Activated T-helper 2 cell treated with anti-CD3 and anti-CD28 coated beads, Interferon-gamma antibody, Interleukin-2, Interleukin-4, amounts not matched to agents 10 μg/mL and 5 μg/mL and 100 μg/mL, durations not matched to agents 14 hours and 24 hours and 36 hours (primary cell): ENCODE data around the gene CA10. TPM values are rescaled to one million over a fixed set of nuclear protein-coding genes. Genes with fewer than 3 reads are reported as not detected.

Source experiments
- DNase-seq: peaks from one replicate; pipeline ENCODE4 v3.0.0; 2021; ENCODE audit warnings: low spot score
- H3K27ac Mint-ChIP-seq: one replicate; pipeline ENCODE4 v1.8.0; 2021; ENCODE audit warnings: mixed read lengths
- H3K27me3 Mint-ChIP-seq: one replicate; pipeline ENCODE4 v1.8.0; 2021; ENCODE audit warnings: low read depth, mixed read lengths
- H3K36me3 Mint-ChIP-seq: one replicate; pipeline ENCODE4 v1.8.0; 2021; ENCODE audit warnings: low read depth, mixed read lengths
- H3K4me1 Mint-ChIP-seq: one replicate; pipeline ENCODE4 v1.8.0; 2021; ENCODE audit warnings: low read depth, mixed read lengths
- H3K4me3 Mint-ChIP-seq: one replicate; pipeline ENCODE4 v1.8.0; 2021; ENCODE audit warnings: low read depth, mild to moderate bottlenecking, moderate library complexity, mixed read lengths
- H3K9me3 Mint-ChIP-seq: one replicate; pipeline ENCODE4 v1.8.0; 2021; ENCODE audit warnings: mixed read lengths
- intact Hi-C: fragments of 100-400 bp; cut with micrococcal nuclease; formaldehyde crosslinking; loops from one replicate; pipeline ENCODE4 v1.15.1; 2023
- total RNA-seq: library from RNA; stranded (reverse); gene quantifications from 2 replicates; pipeline ENCODE4 v1.2.3, GENCODE V29; 2022

CA10 gene
- total RNA-seq, 1 donor from 2014 or later: 0.32 TPM

DNA sequence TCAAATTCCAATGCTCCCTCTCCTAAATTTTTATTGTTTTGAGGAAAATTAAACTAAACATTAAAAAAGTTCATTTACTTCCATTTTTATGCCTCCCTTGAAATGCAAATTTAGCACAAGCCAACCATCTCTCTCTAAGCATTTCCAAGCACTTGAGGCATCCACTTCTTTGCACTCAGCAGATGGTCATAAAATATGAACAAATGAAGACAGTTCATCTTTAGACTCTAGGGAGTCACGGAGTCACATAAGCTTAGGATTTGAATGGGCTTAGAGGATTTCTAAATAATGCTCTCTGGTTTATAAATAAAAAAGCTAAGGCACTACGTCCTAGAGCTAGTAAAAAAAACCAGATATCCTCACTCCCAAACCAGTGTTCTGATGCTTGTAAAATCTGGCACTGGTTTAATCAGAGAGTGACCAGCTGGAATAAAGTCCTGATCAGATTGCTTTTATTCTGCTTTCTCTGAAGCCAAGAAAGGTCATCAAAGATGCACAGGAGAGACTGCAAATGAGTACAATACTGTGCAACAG lies 204.2 kb downstream of the CA10 start:
- H3K4me3 Mint-ChIP-seq: no peak overlapping the region
- no peaks in the 10 kb centered on the region for H3K4me1 Mint-ChIP-seq
- no peaks in the 10 kb centered on the region for H3K27me3 Mint-ChIP-seq
- H3K36me3 Mint-ChIP-seq: no peaks in the 10 kb centered on the region
- no peak for DNase-seq
- no peaks in the 10 kb centered on the region for H3K9me3 Mint-ChIP-seq
- H3K27ac Mint-ChIP-seq: no peak overlapping the region
- intact Hi-C loops: no loop called here

DNA sequence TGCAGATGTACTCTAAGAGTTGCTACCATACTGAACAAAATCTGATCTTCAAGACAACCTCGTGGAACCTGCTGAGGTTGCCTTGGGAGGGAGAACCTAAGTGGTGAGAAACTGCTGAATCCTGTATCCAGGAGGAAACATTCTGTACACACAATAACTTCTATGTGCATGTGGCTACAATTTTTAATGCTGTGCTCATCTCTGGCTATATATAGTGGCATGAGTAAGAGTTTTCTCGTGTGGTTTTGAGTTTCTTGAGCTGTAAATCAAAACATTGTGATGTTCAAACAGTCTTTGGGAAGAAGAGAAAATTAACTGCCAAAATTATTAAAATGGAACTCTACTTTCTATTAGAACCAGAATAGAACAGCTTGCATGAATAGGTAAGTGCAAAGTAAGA lies 206.8 kb downstream of the CA10 start:
- H3K4me3 Mint-ChIP-seq: no peak overlapping the region
- no peaks in the 10 kb centered on the region for H3K9me3 Mint-ChIP-seq
- intact Hi-C loops: no loop called here
- no peak for DNase-seq
- H3K36me3 Mint-ChIP-seq: no peaks in the 10 kb centered on the region
- H3K27ac Mint-ChIP-seq: no peak overlapping the region
- H3K27me3 Mint-ChIP-seq: no peaks in the 10 kb centered on the region
- no peaks in the 10 kb centered on the region for H3K4me1 Mint-ChIP-seq

DNA sequence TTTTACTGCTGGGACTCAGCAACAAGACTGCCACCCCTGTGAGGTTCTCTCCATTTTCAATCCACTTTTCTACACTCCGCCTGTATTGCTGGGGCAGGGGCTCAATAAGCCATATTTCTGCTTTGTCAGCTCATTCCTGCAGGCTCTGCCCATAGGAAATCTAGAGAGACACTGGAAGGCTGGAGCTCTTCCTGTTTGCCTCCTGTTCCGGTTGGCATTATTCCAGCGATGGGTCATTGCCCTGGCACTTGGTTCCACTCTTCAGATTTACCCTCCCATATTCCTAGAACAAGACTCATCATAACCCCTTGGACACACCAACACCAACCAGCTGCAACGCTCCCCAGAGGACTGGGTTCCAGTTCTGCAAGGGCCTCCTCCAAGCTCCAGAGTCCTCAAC lies 210.4 kb downstream of the CA10 start:
- intact Hi-C loops: no loop called here
- Mint-ChIP-seq H3K27ac (no peak overlapping the region), H3K4me3 (no peak overlapping the region), H3K36me3 (no peaks in the 10 kb centered on the region), H3K27me3 (no peaks in the 10 kb centered on the region), H3K4me1 (no peaks in the 10 kb centered on the region), H3K9me3 (no peaks in the 10 kb centered on the region)
- no peak for DNase-seq

DNA sequence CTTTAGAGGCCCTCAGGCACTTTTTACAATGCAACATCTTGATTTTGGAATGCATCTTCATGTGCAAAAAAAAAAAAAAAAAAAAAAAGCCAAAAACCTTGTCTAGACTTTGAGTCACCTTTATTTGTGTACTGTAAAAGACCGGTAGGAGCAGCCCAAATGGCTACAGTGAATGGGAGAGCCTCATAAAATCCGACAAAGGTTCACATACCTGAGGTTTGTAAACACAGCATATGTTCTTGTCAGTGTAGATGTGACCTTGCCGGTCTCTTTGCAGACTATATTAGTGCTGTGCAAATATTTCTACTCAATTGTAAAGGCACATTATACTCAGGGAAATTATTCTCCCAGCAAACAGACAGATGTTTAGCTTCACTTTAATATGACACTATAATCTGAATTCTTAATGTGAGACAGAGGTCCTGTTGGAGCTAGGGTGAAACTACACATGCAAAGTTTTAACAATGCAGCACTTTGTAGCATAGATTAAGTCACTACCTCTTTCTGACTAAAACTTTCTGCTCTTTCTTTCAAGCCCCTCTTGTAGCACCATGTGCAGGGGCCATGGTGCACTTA lies 211.3 kb downstream of the CA10 start:
- Mint-ChIP-seq H3K9me3 (no peaks in the 10 kb centered on the region), H3K4me3 (no peak overlapping the region), H3K4me1 (no peaks in the 10 kb centered on the region), H3K36me3 (no peaks in the 10 kb centered on the region), H3K27me3 (no peaks in the 10 kb centered on the region), H3K27ac (no peak overlapping the region)
- intact Hi-C loops: no loop called here
- no peak for DNase-seq

DNA sequence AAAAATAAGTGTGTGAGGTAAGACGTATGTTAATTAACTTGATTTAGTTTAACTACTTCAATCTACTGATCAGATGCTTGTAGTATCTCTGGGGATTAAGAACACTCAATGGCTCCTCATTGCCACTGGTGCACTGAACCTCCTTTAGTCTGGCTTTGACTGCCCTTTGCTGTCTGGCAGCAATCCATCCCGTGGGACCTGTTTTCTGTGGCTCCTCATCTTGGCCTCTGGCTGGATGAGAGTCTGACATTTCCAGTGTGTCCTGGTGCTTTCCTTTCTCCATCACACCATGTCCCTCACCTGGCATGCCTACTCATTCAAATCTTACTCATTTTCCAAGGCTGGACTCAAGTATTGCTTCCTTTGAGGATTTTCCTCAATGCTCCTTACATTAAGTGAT lies 212.2 kb downstream of the CA10 start:
- no peaks in the 10 kb centered on the region for H3K9me3 Mint-ChIP-seq
- DNase-seq: no peak
- intact Hi-C loops: no loop called here
- H3K4me1 Mint-ChIP-seq: no peaks in the 10 kb centered on the region
- H3K4me3 Mint-ChIP-seq: no peak overlapping the region
- H3K27ac Mint-ChIP-seq: no peak overlapping the region
- no peaks in the 10 kb centered on the region for H3K27me3 Mint-ChIP-seq
- H3K36me3 Mint-ChIP-seq: no peaks in the 10 kb centered on the region

DNA sequence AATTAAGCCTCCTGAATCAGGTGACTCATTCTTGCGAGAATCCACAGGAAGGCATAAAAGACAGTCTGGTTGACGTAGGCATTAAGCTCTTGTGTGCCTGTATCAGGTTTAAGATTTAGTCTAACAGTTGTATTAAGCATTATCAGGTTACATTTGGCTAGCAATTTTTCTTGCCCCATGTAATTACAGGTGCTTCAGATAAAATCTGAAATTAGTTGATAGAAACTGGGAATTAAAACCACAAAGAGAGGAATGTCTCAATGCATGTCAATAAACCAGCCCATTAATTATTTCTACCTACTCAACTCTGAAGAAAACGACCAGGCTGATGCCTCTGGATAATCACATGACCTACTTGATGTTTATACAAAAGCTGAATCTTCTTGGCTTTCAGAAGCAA lies 217.2 kb downstream of the CA10 start:
- no peak overlapping the region for H3K27ac Mint-ChIP-seq
- no peak overlapping the region for H3K4me3 Mint-ChIP-seq
- DNase-seq: no peak
- no peaks in the 10 kb centered on the region for H3K36me3 Mint-ChIP-seq
- intact Hi-C loops: no loop called here
- H3K27me3 Mint-ChIP-seq: no peaks in the 10 kb centered on the region
- no peaks in the 10 kb centered on the region for H3K4me1 Mint-ChIP-seq
- no peaks in the 10 kb centered on the region for H3K9me3 Mint-ChIP-seq

DNA sequence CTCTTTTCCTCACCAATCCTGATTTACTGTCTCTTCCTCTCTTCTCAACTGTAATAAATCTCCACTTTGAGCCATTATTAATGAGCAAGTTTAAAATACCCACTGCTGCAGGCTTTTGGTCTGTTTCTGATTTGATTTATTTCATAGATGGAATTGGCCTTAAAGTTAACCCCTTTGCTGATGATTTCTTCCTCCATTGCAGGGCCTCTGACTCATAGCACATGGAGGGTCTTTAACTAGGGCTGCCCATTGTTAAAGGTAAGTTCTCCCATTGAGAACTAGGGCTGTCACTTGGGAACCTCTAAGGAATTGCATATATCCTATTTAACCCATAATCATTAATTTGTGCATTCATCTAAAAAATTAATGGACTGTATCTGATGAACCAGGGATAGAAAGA lies 221.2 kb downstream of the CA10 start:
- H3K27ac Mint-ChIP-seq: no peak overlapping the region
- DNase-seq: no peak
- no peak overlapping the region for H3K4me3 Mint-ChIP-seq
- H3K4me1 Mint-ChIP-seq: no peaks in the 10 kb centered on the region
- H3K27me3 Mint-ChIP-seq: no peaks in the 10 kb centered on the region
- no peaks in the 10 kb centered on the region for H3K9me3 Mint-ChIP-seq
- no peaks in the 10 kb centered on the region for H3K36me3 Mint-ChIP-seq
- intact Hi-C loops: no loop called here

DNA sequence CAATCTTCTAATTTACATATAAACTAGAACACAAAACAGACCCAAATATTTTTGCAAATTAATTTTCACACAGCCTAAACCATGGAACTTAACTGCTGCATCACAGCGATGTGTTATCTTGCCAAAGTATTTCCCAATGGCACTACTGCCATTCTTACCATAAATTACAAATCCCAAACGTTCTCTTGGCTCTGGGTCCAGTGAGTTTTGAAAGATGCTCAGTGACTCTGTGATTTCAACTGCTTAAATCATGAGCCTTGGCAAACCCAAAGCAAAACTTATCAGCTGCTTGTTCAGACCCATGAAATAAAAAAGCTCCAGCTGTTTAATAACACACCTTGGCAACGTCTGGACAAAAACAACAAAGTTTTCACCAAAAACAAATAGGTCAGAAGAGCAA lies 223.0 kb downstream of the CA10 start:
- intact Hi-C loops: no loop called here
- Mint-ChIP-seq H3K27me3 (no peaks in the 10 kb centered on the region), H3K27ac (no peak overlapping the region), H3K4me1 (no peaks in the 10 kb centered on the region), H3K4me3 (no peak overlapping the region), H3K36me3 (no peaks in the 10 kb centered on the region), H3K9me3 (no peaks in the 10 kb centered on the region)
- no peak for DNase-seq

DNA sequence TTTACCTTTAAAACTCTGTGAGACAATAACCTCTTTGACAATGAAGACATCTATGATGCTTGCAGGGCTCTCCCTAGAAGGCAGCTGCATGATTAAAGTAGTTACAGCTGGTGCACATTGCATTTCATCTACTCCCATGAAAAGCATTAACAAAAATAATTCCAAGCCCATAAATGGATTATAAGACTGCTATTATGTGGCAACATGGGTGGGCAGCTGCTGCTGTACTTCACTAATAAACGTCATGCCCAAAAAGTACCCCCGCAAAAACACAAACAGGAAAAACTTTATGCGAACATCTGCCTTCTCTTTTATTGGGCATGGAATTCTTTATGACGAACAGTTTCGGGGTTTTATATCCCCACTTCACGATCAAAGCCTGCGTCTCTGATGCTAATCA lies 224.9 kb downstream of the CA10 start:
- Mint-ChIP-seq H3K4me3 (no peak overlapping the region), H3K27me3 (peaks cover 4% of the 10 kb centered on the region), H3K27ac (no peak overlapping the region), H3K4me1 (no peaks in the 10 kb centered on the region), H3K36me3 (no peaks in the 10 kb centered on the region), H3K9me3 (no peaks in the 10 kb centered on the region)
- no peak for DNase-seq
- intact Hi-C loops: no loop called here

DNA sequence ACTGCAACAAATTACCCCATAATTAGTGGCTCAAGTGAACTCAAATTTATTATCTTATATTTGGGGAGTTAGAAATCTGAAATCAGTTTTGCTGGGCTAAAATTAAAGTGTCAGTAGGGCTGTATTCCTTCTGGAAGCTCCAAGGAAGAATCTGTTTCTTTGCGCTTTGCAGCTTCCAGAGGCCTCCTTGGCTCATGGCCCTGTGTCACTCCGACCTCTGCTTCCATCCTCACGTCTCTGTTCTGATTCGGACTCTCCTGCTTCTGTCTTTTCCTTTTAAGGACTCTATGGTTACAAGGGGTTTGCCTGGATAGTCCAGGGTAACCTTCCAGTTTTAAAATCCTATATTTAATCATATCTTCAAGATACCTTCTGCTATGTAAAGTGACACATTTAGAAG lies 232.1 kb downstream of the CA10 start:
- Mint-ChIP-seq H3K4me1 (no peaks in the 10 kb centered on the region), H3K27ac (no peak overlapping the region), H3K27me3 (peaks cover 4% of the 10 kb centered on the region), H3K9me3 (no peaks in the 10 kb centered on the region), H3K36me3 (no peaks in the 10 kb centered on the region), H3K4me3 (no peak overlapping the region)
- DNase-seq: no peak
- intact Hi-C loops: no loop called here

DNA sequence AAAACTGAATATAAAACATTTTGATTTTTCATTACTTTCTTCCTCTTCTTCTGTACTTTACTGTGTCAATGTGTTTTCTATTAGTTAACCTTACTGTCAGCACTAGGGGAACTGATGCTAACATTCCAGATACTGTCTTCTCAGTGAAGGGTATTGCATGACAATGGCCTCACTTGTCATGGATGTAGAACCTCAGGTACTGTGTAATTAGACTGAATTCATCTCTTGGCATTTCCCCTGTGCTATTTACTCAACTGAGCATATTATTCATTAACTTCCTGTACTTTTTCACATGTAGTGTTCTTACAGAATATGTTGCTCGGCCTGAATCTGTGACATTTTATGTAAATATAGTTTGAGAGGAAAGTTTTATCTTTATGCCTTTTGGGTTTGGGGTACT lies 237.0 kb downstream of the CA10 start:
- no peaks in the 10 kb centered on the region for H3K27me3 Mint-ChIP-seq
- H3K4me1 Mint-ChIP-seq: no peaks in the 10 kb centered on the region
- intact Hi-C loops: no loop called here
- no peaks in the 10 kb centered on the region for H3K36me3 Mint-ChIP-seq
- H3K27ac Mint-ChIP-seq: no peak overlapping the region
- no peak overlapping the region for H3K4me3 Mint-ChIP-seq
- H3K9me3 Mint-ChIP-seq: no peaks in the 10 kb centered on the region
- DNase-seq: no peak

DNA sequence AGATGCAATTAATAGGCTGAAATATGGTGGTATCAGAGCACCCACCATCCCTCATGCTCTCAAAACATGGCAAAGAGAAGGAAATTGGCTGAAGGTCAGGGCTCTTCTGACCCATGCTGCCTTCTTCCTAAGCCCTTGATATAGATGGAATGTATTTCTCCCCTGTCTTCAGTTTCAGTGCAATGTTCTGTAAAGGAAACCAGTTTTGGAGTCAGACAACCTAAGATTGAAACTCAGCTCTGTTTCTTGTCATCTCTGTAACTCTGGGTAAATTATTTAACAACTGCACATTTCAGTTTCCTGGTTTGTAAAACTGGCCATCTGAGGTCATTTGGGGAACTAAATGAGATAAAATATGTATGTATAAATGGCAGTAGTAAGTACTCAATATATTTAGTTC lies 243.9 kb downstream of the CA10 start:
- Mint-ChIP-seq H3K27ac (no peak overlapping the region), H3K4me3 (no peak overlapping the region), H3K9me3 (no peaks in the 10 kb centered on the region), H3K36me3 (no peaks in the 10 kb centered on the region), H3K4me1 (no peaks in the 10 kb centered on the region), H3K27me3 (no peaks in the 10 kb centered on the region)
- no peak for DNase-seq
- intact Hi-C loops: loop anchor here (10.0 kb wide), 1 partner anchor 150 kb away; no protein-coding TSS in a partner anchor

DNA sequence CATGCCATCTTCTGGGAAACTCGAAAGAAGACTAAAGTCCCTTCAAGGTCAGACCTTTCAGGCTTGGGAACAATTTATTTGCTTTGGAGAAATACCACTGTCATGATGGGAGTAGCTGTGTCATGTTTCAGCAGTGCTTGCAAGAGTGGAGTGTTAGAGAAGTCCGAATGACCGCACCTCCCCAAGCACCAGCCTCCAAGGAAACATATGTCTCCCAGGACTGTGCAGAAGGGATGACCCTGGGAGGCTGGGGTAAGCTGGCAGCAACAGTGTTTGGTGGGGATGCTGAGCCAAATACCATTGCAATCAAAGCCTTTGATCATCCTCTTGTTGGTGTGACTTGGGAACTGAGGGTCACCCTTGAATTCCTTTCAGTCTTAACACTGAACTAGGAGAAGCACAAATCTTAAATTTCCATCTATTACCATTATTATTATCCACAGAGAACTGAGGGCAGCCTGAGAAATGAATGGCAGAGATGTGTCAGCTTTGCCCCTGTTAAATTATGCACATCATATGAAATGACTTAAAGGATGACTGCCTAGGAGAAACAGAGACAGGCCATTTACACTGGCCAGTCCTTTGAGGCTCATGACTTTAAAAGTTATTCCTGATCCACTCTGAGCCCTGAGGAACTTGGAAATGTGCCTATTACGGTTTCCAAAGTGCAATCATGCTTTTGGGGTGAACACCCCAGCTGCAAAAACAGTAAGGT lies 244.9 kb downstream of the CA10 start:
- no peaks in the 10 kb centered on the region for H3K27me3 Mint-ChIP-seq
- no peak overlapping the region for H3K4me3 Mint-ChIP-seq
- H3K27ac Mint-ChIP-seq: no peak overlapping the region
- no peaks in the 10 kb centered on the region for H3K36me3 Mint-ChIP-seq
- intact Hi-C loops: loop anchor here (10.0 kb wide), 1 partner anchor 149 kb away; no protein-coding TSS in a partner anchor
- H3K4me1 Mint-ChIP-seq: no peaks in the 10 kb centered on the region
- DNase-seq: no peak
- H3K9me3 Mint-ChIP-seq: no peaks in the 10 kb centered on the region
